Caco-2 (cell line): Measurements from ENCODE around the gene FOXA1. TPM values are rescaled to one million over a fixed set of nuclear protein-coding genes. Genes with fewer than 3 reads are reported as not detected.

Source experiments
- BruUV-seq: library from RNA; stranded (reverse); fragments of 400-500 nt; replicated peaks from 2 replicates; lab custom pipeline; 2021; lab: Mats Ljungman, UMichigan
- CTCF ChIA-PET: fragments of 300-600 bp; sonication (Branson Sonifier 250); formaldehyde crosslinking; loops from one replicate; lab custom pipeline; 2022; ENCODE audit warnings: antibody characterized with exemption; lab: Charles Lee
- POLR2A ChIA-PET: fragments of 300-600 bp; sonication (Branson Sonifier 250); formaldehyde crosslinking; loops from one replicate; lab custom pipeline; 2022; ENCODE audit warnings: antibody characterized with exemption; lab: Charles Lee
- DNase-seq, 2 experiments: peaks; one replicate each; pipeline versions ENCODE4 v3.0.0 to v3.0.0-alpha.2; 2020 to 2022
- H3K27me3 ChIP-seq: replicated peaks from 2 replicates; pipeline ENCODE4 v1.6.0; 2011; ENCODE audit warnings: low read length; ENCODE audit not compliant: control insufficient read depth, insufficient read depth
- H3K36me3 ChIP-seq: 2 replicates; pipeline ENCODE4 v1.5.1; 2011; ENCODE audit warnings: low read length; ENCODE audit not compliant: control insufficient read depth, insufficient read depth
- H3K4me1 ChIP-seq: fragments of 250-450 bp; sonication (Bioruptor Pico); 2 replicates; pipeline ENCODE4 v1.5.1; 2020; ENCODE audit warnings: mild to moderate bottlenecking
- H3K4me3 ChIP-seq: 2 replicates; pipeline ENCODE4 v1.5.1; 2011; ENCODE audit warnings: low read depth, mild to moderate bottlenecking, control low read depth, low read length
- H3K9me3 ChIP-seq: fragments of 250-450 bp; sonication (Bioruptor Pico); 2 replicates; pipeline ENCODE4 v1.5.1; 2020; ENCODE audit warnings: mild to moderate bottlenecking, moderate library complexity
- H3K27ac Mint-ChIP-seq: one replicate; pipeline ENCODE4 v1.8.0; 2022; ENCODE audit warnings: mixed read lengths; ENCODE audit not compliant: unreplicated experiment
- H3K27me3 Mint-ChIP-seq: one replicate; pipeline ENCODE4 v1.8.0; 2022; ENCODE audit warnings: mixed read lengths; ENCODE audit not compliant: insufficient read depth, unreplicated experiment
- H3K36me3 Mint-ChIP-seq: one replicate; pipeline ENCODE4 v1.8.0; 2022; ENCODE audit warnings: mild to moderate bottlenecking, mixed read lengths; ENCODE audit not compliant: insufficient read depth, unreplicated experiment
- H3K4me1 Mint-ChIP-seq: one replicate; pipeline ENCODE4 v1.8.0; 2022; ENCODE audit warnings: low read depth, mixed read lengths; ENCODE audit not compliant: unreplicated experiment
- H3K4me3 Mint-ChIP-seq: one replicate; pipeline ENCODE4 v1.8.0; 2022; ENCODE audit warnings: mild to moderate bottlenecking, moderate library complexity, mixed read lengths; ENCODE audit not compliant: unreplicated experiment
- H3K9me3 Mint-ChIP-seq: one replicate; pipeline ENCODE4 v1.8.0; 2022; ENCODE audit warnings: mixed read lengths; ENCODE audit not compliant: unreplicated experiment
- intact Hi-C: fragments of 100-400 bp; cut with micrococcal nuclease; formaldehyde crosslinking; loops from one replicate; pipeline ENCODE4 v1.10.0; 2022; ENCODE audit not compliant: unreplicated experiment
- total RNA-seq: library from RNA; stranded (reverse); gene quantifications from 2 replicates; pipeline ENCODE4 v1.2.3, GENCODE V29; 2022
- TF ChIP-seq, protein P1 (sequence below), 2 experiments: fragments of 200-600 bp in 1 of 2; IDR thresholded peaks; 1 replicate in 1 of 2; 2 replicates in 1 of 2; pipeline versions ENCODE4 v1.5.1 to v1.8.0; 2011 to 2022; ENCODE audit warnings: antibody characterized with exemption in 1 of 2, control low read depth in 1 of 2, inconsistent platforms in 1 of 2, low read depth in 1 of 2, low read length in 1 of 2, mild to moderate bottlenecking in 1 of 2, moderate library complexity in 1 of 2; ENCODE audit not compliant: insufficient read depth in 1 of 2, severe bottlenecking in 1 of 2, unreplicated experiment in 1 of 2

The FOXA1 gene
- total RNA-seq, 1 experiment from 2014 or later, result 271 TPM

DNA sequence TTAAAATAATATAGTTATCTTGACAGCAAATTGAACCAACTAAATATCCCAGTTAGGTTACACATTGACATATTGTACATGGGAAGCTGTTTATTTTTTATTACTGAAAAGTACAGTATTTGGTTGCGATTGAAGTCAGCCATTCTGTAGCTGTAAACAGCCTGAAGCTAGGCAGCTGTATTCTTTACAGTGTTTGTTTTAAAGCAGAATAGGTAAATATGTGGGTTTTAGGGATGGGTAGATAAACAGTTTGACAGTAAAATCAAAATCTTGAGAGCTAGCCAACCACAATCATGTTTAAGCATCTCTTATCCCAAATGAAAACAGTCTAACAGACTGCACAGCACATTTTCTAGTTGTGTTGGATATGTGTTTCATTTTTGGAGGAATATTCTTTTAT is 46.1 kb upstream of the FOXA1 start:
- Histone ChIP-seq H3K36me3 (no peaks in the 10 kb centered on the region), H3K4me1 (no peaks in the 10 kb centered on the region), H3K27me3 (no peaks in the 10 kb centered on the region), H3K9me3 (no peaks in the 10 kb centered on the region), H3K4me3 (no peak overlapping the region)
- H3K36me3 Mint-ChIP-seq, result no peaks in the 10 kb centered on the region
- ChIA-PET CTCF (no interaction called here), POLR2A (no interaction called here)
- H3K9me3 Mint-ChIP-seq, result no peaks in the 10 kb centered on the region
- H3K4me1 Mint-ChIP-seq, result no peaks in the 10 kb centered on the region
- H3K4me3 Mint-ChIP-seq, result no peak overlapping the region
- H3K27me3 Mint-ChIP-seq, result no peaks in the 10 kb centered on the region
- H3K27ac Mint-ChIP-seq, result no peak overlapping the region
- intact Hi-C loops, result no loop called here
- TF ChIP-seq, protein P1, sequence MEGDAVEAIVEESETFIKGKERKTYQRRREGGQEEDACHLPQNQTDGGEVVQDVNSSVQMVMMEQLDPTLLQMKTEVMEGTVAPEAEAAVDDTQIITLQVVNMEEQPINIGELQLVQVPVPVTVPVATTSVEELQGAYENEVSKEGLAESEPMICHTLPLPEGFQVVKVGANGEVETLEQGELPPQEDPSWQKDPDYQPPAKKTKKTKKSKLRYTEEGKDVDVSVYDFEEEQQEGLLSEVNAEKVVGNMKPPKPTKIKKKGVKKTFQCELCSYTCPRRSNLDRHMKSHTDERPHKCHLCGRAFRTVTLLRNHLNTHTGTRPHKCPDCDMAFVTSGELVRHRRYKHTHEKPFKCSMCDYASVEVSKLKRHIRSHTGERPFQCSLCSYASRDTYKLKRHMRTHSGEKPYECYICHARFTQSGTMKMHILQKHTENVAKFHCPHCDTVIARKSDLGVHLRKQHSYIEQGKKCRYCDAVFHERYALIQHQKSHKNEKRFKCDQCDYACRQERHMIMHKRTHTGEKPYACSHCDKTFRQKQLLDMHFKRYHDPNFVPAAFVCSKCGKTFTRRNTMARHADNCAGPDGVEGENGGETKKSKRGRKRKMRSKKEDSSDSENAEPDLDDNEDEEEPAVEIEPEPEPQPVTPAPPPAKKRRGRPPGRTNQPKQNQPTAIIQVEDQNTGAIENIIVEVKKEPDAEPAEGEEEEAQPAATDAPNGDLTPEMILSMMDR (IDR thresholded peaks at IDR 0.05; ENCODE audit: insufficient read depth in 1 of 2, low read depth in 1 of 2, low read length in 1 of 2, severe bottlenecking in 1 of 2, unreplicated experiment in 1 of 2), result no peak
- BruUV-seq, result no TSS peak
- no peak for DNase-seq

DNA sequence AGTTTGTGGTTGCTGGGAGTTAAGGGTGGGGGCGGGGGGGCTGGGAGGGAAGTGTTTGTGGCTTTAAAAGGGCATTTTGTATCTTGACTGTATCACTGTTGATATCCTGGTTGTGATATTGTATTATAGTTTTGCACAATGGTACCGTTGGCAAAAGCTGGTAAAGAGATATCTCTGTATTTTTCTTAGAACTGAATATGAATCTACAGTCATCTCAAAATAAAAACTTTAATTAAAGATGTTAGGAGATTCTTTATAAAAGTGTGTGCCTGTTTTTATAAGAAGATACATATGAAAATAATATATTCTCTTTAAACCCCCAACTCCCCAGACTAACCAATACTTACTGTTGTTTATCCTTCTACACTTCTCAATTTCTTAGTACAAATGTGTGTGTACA is 43.5 kb upstream of the FOXA1 start:
- Histone ChIP-seq H3K4me1 (no peaks in the 10 kb centered on the region), H3K36me3 (no peaks in the 10 kb centered on the region), H3K27me3 (no peaks in the 10 kb centered on the region), H3K9me3 (no peaks in the 10 kb centered on the region), H3K4me3 (no peak overlapping the region)
- no peaks in the 10 kb centered on the region for H3K27me3 Mint-ChIP-seq
- CTCF ChIA-PET, result no interaction called here
- BruUV-seq, result no TSS peak
- H3K4me3 Mint-ChIP-seq, result no peak overlapping the region
- no peaks in the 10 kb centered on the region for H3K9me3 Mint-ChIP-seq
- intact Hi-C loops, result no loop called here
- no peaks in the 10 kb centered on the region for H3K4me1 Mint-ChIP-seq
- no peak for DNase-seq
- peaks cover 18% of the 10 kb centered on the region for H3K36me3 Mint-ChIP-seq
- TF ChIP-seq, protein P1 (IDR thresholded peaks at IDR 0.05; ENCODE audit: insufficient read depth in 1 of 2, low read depth in 1 of 2, low read length in 1 of 2, severe bottlenecking in 1 of 2, unreplicated experiment in 1 of 2), result no peak
- H3K27ac Mint-ChIP-seq, result no peak overlapping the region
- POLR2A ChIA-PET, result no interaction called here

DNA sequence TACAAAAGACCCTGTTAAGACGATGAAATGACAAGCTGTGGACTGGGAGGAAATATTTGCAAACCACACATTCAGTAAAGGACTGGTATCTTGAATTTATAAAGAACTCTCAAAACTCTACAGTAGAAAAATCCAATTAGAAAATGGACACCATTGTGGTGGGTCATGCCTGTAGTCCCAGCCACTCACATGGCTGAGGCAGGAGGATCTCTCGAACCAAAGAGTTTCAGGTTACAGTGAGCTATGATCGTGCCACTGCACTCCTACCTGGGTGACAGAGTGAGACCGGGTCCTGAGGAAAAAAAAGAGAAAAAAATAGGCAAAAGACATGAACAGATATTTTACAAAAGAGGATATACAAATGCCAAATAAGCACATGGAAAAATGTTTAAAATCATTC is 42.3 kb upstream of the FOXA1 start:
- no peak overlapping the region for H3K4me3 ChIP-seq
- no peak for DNase-seq
- H3K4me1 ChIP-seq, result no peaks in the 10 kb centered on the region
- intact Hi-C loops, result no loop called here
- ChIA-PET POLR2A (no interaction called here), CTCF (no interaction called here)
- H3K27me3 ChIP-seq, result no peaks in the 10 kb centered on the region
- TF ChIP-seq, protein P1 (IDR thresholded peaks at IDR 0.05; ENCODE audit: insufficient read depth in 1 of 2, low read depth in 1 of 2, low read length in 1 of 2, severe bottlenecking in 1 of 2, unreplicated experiment in 1 of 2), result no peak
- Mint-ChIP-seq H3K4me3 (no peak overlapping the region), H3K27me3 (no peaks in the 10 kb centered on the region), H3K4me1 (no peaks in the 10 kb centered on the region), H3K9me3 (no peaks in the 10 kb centered on the region), H3K27ac (no peak overlapping the region), H3K36me3 (peaks cover 18% of the 10 kb centered on the region)
- no peaks in the 10 kb centered on the region for H3K9me3 ChIP-seq
- no peaks in the 10 kb centered on the region for H3K36me3 ChIP-seq
- no TSS peak for BruUV-seq
